ENCODE measurements around the gene TSSK2.

The TSSK2 gene

GRCh38 chr22:19125474-19126308 lies 5.4 kb upstream of the TSSK2 start:
- DNase-seq = no peak

GRCh38 chr22:19126309-19127273 lies 4.5 kb upstream of the TSSK2 start:
- no peak for DNase-seq

- no peak for DNase-seq
These were observed 3.6 kb upstream of the TSSK2 start for GRCh38 chr22:19127329-19128008.

GRCh38 chr22:19128009-19128401 lies 3.1 kb upstream of the TSSK2 start:
- DNase-seq = no peak

GRCh38 chr22:19128946-19129727 lies 2.0 kb upstream of the TSSK2 start:
- no peak for DNase-seq

- DNase-seq = no peak
These were observed 1.2 kb upstream of the TSSK2 start for GRCh38 chr22:19129871-19130270.

- no peak for DNase-seq
These were observed 542 bp downstream of the TSSK2 start for GRCh38 chr22:19131685-19132015.

- no peak for DNase-seq
These were observed 1.0 kb downstream of the TSSK2 start for GRCh38 chr22:19132153-19132552.

- no peak for DNase-seq
These were observed 1.7 kb downstream of the TSSK2 start for GRCh38 chr22:19132693-19133400.

GRCh38 chr22:19133561-19133960 lies 2.5 kb downstream of the TSSK2 start:
- DNase-seq = no peak

GRCh38 chr22:19134176-19134831 lies 3.2 kb downstream of the TSSK2 start:
- no peak for DNase-seq

- DNase-seq = no peak
These were observed 3.8 kb downstream of the TSSK2 start for GRCh38 chr22:19134874-19135273.

GRCh38 chr22:19136915-19137314 lies 5.8 kb downstream of the TSSK2 start:
- DNase-seq = no peak

- no peak for DNase-seq
These were observed 6.5 kb downstream of the TSSK2 start for GRCh38 chr22:19137384-19138216.

- DNase-seq = no peak
These were observed 7.3 kb downstream of the TSSK2 start for GRCh38 chr22:19138217-19139000.

- DNase-seq = no peak
These were observed 7.9 kb downstream of the TSSK2 start for GRCh38 chr22:19139001-19139356.

GRCh38 chr22:19139974-19140373 lies 8.9 kb downstream of the TSSK2 start:
- no peak for DNase-seq

- no peak for DNase-seq
These were observed 11.3 kb downstream of the TSSK2 start for GRCh38 chr22:19142394-19142793.

- DNase-seq = no peak
These were observed 12.1 kb downstream of the TSSK2 start for GRCh38 chr22:19143212-19143611.

GRCh38 chr22:19143967-19144400 lies 12.9 kb downstream of the TSSK2 start:
- no peak for DNase-seq
